Neuronal stem cell (in vitro differentiated cells): ENCODE measurements around the gene TMEM242.
A peak's percentile ranks its signal among the peaks of the same experiment; 100 is the strongest.

ENCODE experiments used
- DNase-seq: peaks from one replicate; pipeline ENCODE4 v3.0.0-alpha.2; 2013; ENCODE audit warnings: low spot score
- H2AFZ ChIP-seq: one replicate; pipeline ENCODE4 v1.6.1; 2013; ENCODE audit warnings: mild to moderate bottlenecking, low read length, inconsistent platforms
- H2AK5ac ChIP-seq: 2 replicates; pipeline ENCODE4 v1.6.1; 2013; ENCODE audit warnings: low read depth, mild to moderate bottlenecking, inconsistent platforms, low read length, moderate library complexity, mixed read lengths
- H2BK120ac ChIP-seq: 2 replicates; pipeline ENCODE4 v1.6.1; 2013; ENCODE audit warnings: low read depth, mild to moderate bottlenecking, inconsistent platforms, low read length, moderate library complexity, mixed read lengths
- H2BK12ac ChIP-seq: one replicate; pipeline ENCODE4 v1.6.1; 2013; ENCODE audit warnings: low read length, inconsistent platforms
- H2BK15ac ChIP-seq: 2 replicates; pipeline ENCODE4 v1.6.1; 2013; ENCODE audit warnings: mild to moderate bottlenecking, low read length, inconsistent platforms, mixed read lengths
- H2BK5ac ChIP-seq: one replicate; pipeline ENCODE4 v1.6.1; 2013; ENCODE audit warnings: inconsistent platforms, mild to moderate bottlenecking, low read length, moderate library complexity
- H3K14ac ChIP-seq: one replicate; pipeline ENCODE4 v1.6.1; 2013; ENCODE audit warnings: low read length, inconsistent platforms
- H3K18ac ChIP-seq: 2 replicates; pipeline ENCODE4 v1.6.1; 2013; ENCODE audit warnings: low read length, inconsistent platforms
- H3K23ac ChIP-seq: 2 replicates; pipeline ENCODE4 v1.6.1; 2013; ENCODE audit warnings: low read depth, mild to moderate bottlenecking, mixed read lengths, low read length, inconsistent platforms; ENCODE audit not compliant: poor library complexity
- H3K27ac ChIP-seq: replicated peaks from 3 replicates; pipeline ENCODE4 v1.5.1; 2013; ENCODE audit warnings: low read length, inconsistent platforms
- H3K27me3 ChIP-seq, 3 experiments: 2 replicates each; pipeline ENCODE4 v1.6.1; 2013; ENCODE audit warnings: low read length in 3 of 3, mild to moderate bottlenecking in 2 of 3, inconsistent platforms in 1 of 3, low read depth in 1 of 3, mixed read lengths in 1 of 3, moderate library complexity in 1 of 3; ENCODE audit not compliant: control insufficient read depth in 3 of 3, insufficient read depth in 3 of 3
- H3K36me3 ChIP-seq, 2 donors: replicated peaks in 1 of 2; 2 replicates each; pipeline ENCODE4 v1.6.1; 2013; ENCODE audit warnings: low read length in 2 of 2; ENCODE audit not compliant: control insufficient read depth in 2 of 2, insufficient read depth in 2 of 2
- H3K4ac ChIP-seq: 2 replicates; pipeline ENCODE4 v1.6.1; 2013; ENCODE audit warnings: inconsistent platforms, mild to moderate bottlenecking, low read length, moderate library complexity
- H3K4me1 ChIP-seq, 2 donors: 1 replicate in 1 of 2; 2 replicates in 1 of 2; pipeline ENCODE4 v1.6.1; 2013; ENCODE audit warnings: low read length in 2 of 2, low read depth in 1 of 2; ENCODE audit not compliant: control insufficient read depth in 2 of 2, insufficient read depth in 1 of 2
- H3K4me2 ChIP-seq: one replicate; pipeline ENCODE4 v1.6.1; 2013; ENCODE audit warnings: mild to moderate bottlenecking, low read length, inconsistent platforms; ENCODE audit not compliant: insufficient read depth, poor library complexity, severe bottlenecking
- H3K4me3 ChIP-seq, 2 donors: 2 replicates each; pipeline ENCODE4 v1.5.1; 2013; ENCODE audit warnings: low read length in 2 of 2, mild to moderate bottlenecking in 2 of 2, inconsistent platforms in 1 of 2, moderate library complexity in 1 of 2
- H3K79me1 ChIP-seq: one replicate; pipeline ENCODE4 v1.6.1; 2013; ENCODE audit warnings: low read depth, mild to moderate bottlenecking, inconsistent platforms, low read length, moderate library complexity
- H3K9ac ChIP-seq: one replicate; pipeline ENCODE4 v1.6.1; 2013; ENCODE audit warnings: mild to moderate bottlenecking, low read depth, low read length, inconsistent platforms; ENCODE audit not compliant: poor library complexity
- H3K9me3 ChIP-seq, 2 donors: replicated peaks in 1 of 2; 2 replicates each; pipeline versions ENCODE3 to v1.6.1; 2013; ENCODE audit warnings: low read length in 2 of 2, mild to moderate bottlenecking in 2 of 2, inconsistent platforms in 1 of 2, low read depth in 1 of 2, mixed read lengths in 1 of 2, moderate library complexity in 1 of 2; ENCODE audit not compliant: control insufficient read depth in 2 of 2, insufficient read depth in 1 of 2
- H4K8ac ChIP-seq: one replicate; pipeline ENCODE4 v1.6.1; 2013; ENCODE audit warnings: low read depth, mild to moderate bottlenecking, inconsistent platforms, low read length, moderate library complexity
- H4K91ac ChIP-seq: one replicate; pipeline ENCODE4 v1.6.1; 2013; ENCODE audit warnings: low read length, low read depth, mild to moderate bottlenecking, inconsistent platforms; ENCODE audit not compliant: poor library complexity
- WGBS, 2 donors: extraction: QIAGEN DNeasy Blood & Tissue Kit; methylation state at CpG; one replicate each; pipeline ENCODE4 v1.1.7; 2013; ENCODE audit warnings: missing lambda C conversion rate in 2 of 2, mixed read lengths in 1 of 2; ENCODE audit not compliant: insufficient read length in 2 of 2, insufficient replicate concordance in 1 of 2; ENCODE audit errors: extremely low coverage in 2 of 2; 5-methylcytosine and 5-hydroxymethylcytosine counted together

Gene TMEM242

GRCh38 chr6:157246771-157247484, 76.4 kb downstream of the TMEM242 start:
- no peak overlapping the region for H2BK5ac ChIP-seq

GRCh38 chr6:157246048-157246630, 77.2 kb downstream of the TMEM242 start:
- peaks cover 0 to 2% of the 10 kb centered on the region in 2 donors for H3K4me1 ChIP-seq
- H2BK120ac ChIP-seq = no peak overlapping the region
- H3K27ac ChIP-seq = no peak overlapping the region
- H3K79me1 ChIP-seq = peaks cover 2% of the 10 kb centered on the region
- H3K4ac ChIP-seq = no peak overlapping the region
- H4K8ac ChIP-seq = no peak overlapping the region
- no peak overlapping the region for H2BK12ac ChIP-seq
- H2BK5ac ChIP-seq = no peak overlapping the region
- peak overlapping the region; percentile 44 for H3K18ac ChIP-seq
- H3K27me3 ChIP-seq = peaks cover 0 to 14% (median 0%) of the 10 kb centered on the region in 3 experiments
- no peak overlapping the region for H3K14ac ChIP-seq
- H3K4me3 ChIP-seq = no peak overlapping the region
- peak overlapping the region; percentile 63 for H2BK15ac ChIP-seq
- no peak overlapping the region for H3K23ac ChIP-seq
- H3K4me2 ChIP-seq = no peak overlapping the region
- H3K9ac ChIP-seq = no peak overlapping the region
- no CpG with 5 or more reads among the region's 21 CpGs for WGBS, 2 donors
- H3K36me3 ChIP-seq = no peaks in the 10 kb centered on the region
- peak overlapping the region; percentile 58 for H2AK5ac ChIP-seq
- DNase-seq = no peak
- H3K9me3 ChIP-seq = peaks cover 2 to 5% of the 10 kb centered on the region in 2 donors
- H2AFZ ChIP-seq = peak overlapping the region; percentile 14
- no peak overlapping the region for H4K91ac ChIP-seq

More at GRCh38 chr6:157246771-157247484, 76.4 kb downstream of the TMEM242 start:
- Histone ChIP-seq H3K14ac (no peak overlapping the region), H3K4me2 (no peak overlapping the region), H2AFZ (peak overlapping the region; percentile 14), H3K36me3 (no peaks in the 10 kb centered on the region), H2BK12ac (no peak overlapping the region), H3K4me3 (no peak overlapping the region), H3K27me3 (peaks cover 0 to 12% (median 0%) of the 10 kb centered on the region in 3 experiments), H2AK5ac (peak overlapping the region; percentile 58), H3K27ac (no peak overlapping the region), H4K8ac (no peak overlapping the region), H3K4ac (no peak overlapping the region), H3K23ac (no peak overlapping the region), H4K91ac (no peak overlapping the region), H2BK120ac (no peak overlapping the region), H2BK15ac (peak overlapping the region; percentile 62), H3K4me1 (peaks cover 0 to 2% of the 10 kb centered on the region in 2 donors), H3K18ac (peak overlapping the region; percentile 44), H3K79me1 (peaks cover 2% of the 10 kb centered on the region), H3K9ac (no peak overlapping the region), H3K9me3 (peaks cover 0 to 5% of the 10 kb centered on the region in 2 donors)
- no CpG with 5 or more reads among the region's 14 CpGs for WGBS, 2 donors
- DNase-seq = no peak

- Histone ChIP-seq H3K4me1 (peaks cover 0 to 3% of the 10 kb centered on the region in 2 donors), H3K4ac (no peak overlapping the region), H3K27ac (no peak overlapping the region), H3K36me3 (no peaks in the 10 kb centered on the region), H3K4me3 (no peak overlapping the region), H4K8ac (no peak overlapping the region), H3K23ac (no peak overlapping the region), H2BK12ac (no peak overlapping the region), H3K4me2 (no peak overlapping the region), H3K27me3 (peaks cover 0 to 19% (median 0%) of the 10 kb centered on the region in 3 experiments), H2AK5ac (no peak overlapping the region), H2AFZ (peak overlapping the region; percentile 14), H3K9ac (no peak overlapping the region), H2BK120ac (no peak overlapping the region), H4K91ac (no peak overlapping the region), H2BK15ac (no peak overlapping the region), H3K18ac (peak overlapping the region; percentile 65), H3K9me3 (peaks cover 5% of the 10 kb centered on the region in 2 donors), H3K14ac (no peak overlapping the region), H3K79me1 (peaks cover 2% of the 10 kb centered on the region), H2BK5ac (no peak overlapping the region)
- no CpG with 5 or more reads among the region's 13 CpGs for WGBS, 2 donors
- DNase-seq = no peak
These were observed 77.9 kb downstream of the TMEM242 start for GRCh38 chr6:157245436-157245835.

GRCh38 chr6:157244780-157245179, 78.5 kb downstream of the TMEM242 start:
- no peak overlapping the region for H2BK120ac ChIP-seq

More at GRCh38 chr6:157244780-157245179, 78.5 kb downstream of the TMEM242 start:
- Histone ChIP-seq H2BK15ac (no peak overlapping the region), H3K4me1 (peaks cover 0 to 7% of the 10 kb centered on the region in 2 donors), H3K9ac (no peak overlapping the region), H3K23ac (no peak overlapping the region), H2AFZ (no peak overlapping the region), H4K8ac (no peak overlapping the region), H3K27ac (no peak overlapping the region), H3K18ac (no peak overlapping the region), H2BK12ac (no peak overlapping the region), H3K36me3 (no peaks in the 10 kb centered on the region), H2BK5ac (no peak overlapping the region), H3K14ac (no peak overlapping the region), H3K9me3 (peaks cover 5% of the 10 kb centered on the region in 2 donors), H2AK5ac (no peak overlapping the region), H4K91ac (no peak overlapping the region), H3K4me3 (no peak overlapping the region), H3K27me3 (peaks cover 0 to 19% (median 0%) of the 10 kb centered on the region in 3 experiments), H3K4me2 (no peak overlapping the region), H3K79me1 (peaks cover 2% of the 10 kb centered on the region), H3K4ac (no peak overlapping the region)
- no CpG with 5 or more reads among the region's 4 CpGs for WGBS, 2 donors
- no peak for DNase-seq
